ENCODE measurements around the gene FPGS.

Gene FPGS

GRCh38 chr9:127816362-127816725 lies 13.7 kb downstream of the FPGS start:
- no peak overlapping the region for H3K27ac ChIP-seq
- TF ChIP-seq CTCF (conservative IDR thresholded peaks at IDR 0.05), result no peak
- no peak for TF ChIP-seq ZFX (IDR thresholded peaks at IDR 0.05)

GRCh38 chr9:127816728-127817127 lies 14.0 kb downstream of the FPGS start:
- no peak overlapping the region for H3K27ac ChIP-seq
- TF ChIP-seq CTCF (conservative IDR thresholded peaks at IDR 0.05) (no peak), ZFX (IDR thresholded peaks at IDR 0.05) (no peak)

- H3K27ac ChIP-seq, result no peak overlapping the region
- TF ChIP-seq CTCF (conservative IDR thresholded peaks at IDR 0.05) (no peak), ZFX (IDR thresholded peaks at IDR 0.05) (no peak)
These were observed 15.3 kb downstream of the FPGS start for GRCh38 chr9:127817881-127818434.

GRCh38 chr9:127818574-127818973 lies 15.9 kb downstream of the FPGS start:
- TF ChIP-seq CTCF (conservative IDR thresholded peaks at IDR 0.05) (no peak), ZFX (IDR thresholded peaks at IDR 0.05) (no peak)
- H3K27ac ChIP-seq, result no peak overlapping the region

- H3K27ac ChIP-seq, result no peak overlapping the region
- no peak for TF ChIP-seq CTCF (conservative IDR thresholded peaks at IDR 0.05)
- no peak for TF ChIP-seq ZFX (IDR thresholded peaks at IDR 0.05)
These were observed 19.4 kb downstream of the FPGS start for GRCh38 chr9:127822108-127822507.

- H3K27ac ChIP-seq, result no peak overlapping the region
- TF ChIP-seq CTCF (conservative IDR thresholded peaks at IDR 0.05), result no peak; the same call in 1 of the 2 replicates
- TF ChIP-seq ZFX (IDR thresholded peaks at IDR 0.05), result no peak
These were observed 22.8 kb downstream of the FPGS start for GRCh38 chr9:127825319-127826051.

GRCh38 chr9:127826253-127826913 lies 23.7 kb downstream of the FPGS start:
- TF ChIP-seq CTCF (conservative IDR thresholded peaks at IDR 0.05) (no peak), ZFX (IDR thresholded peaks at IDR 0.05) (no peak)
- no peak overlapping the region for H3K27ac ChIP-seq

Data from C4-2B (cell line).